Endothelial cell of umbilical vein (primary cell): ENCODE measurements around the gene TRPV6. TPM values are rescaled to one million over a fixed set of nuclear protein-coding genes. Genes with fewer than 3 reads are reported as not detected.

Experiments used
- BruUV-seq: library from RNA; stranded (reverse); fragments of 400-500 nt; replicated peaks from 2 replicates; lab custom pipeline; 2021; lab: Mats Ljungman, UMichigan
- CTCF ChIA-PET: fragments of 300-600, 350-600 bp; sonication (Branson Sonifier 250); formaldehyde crosslinking; loops from one replicate; lab custom pipeline; 2021; ENCODE audit warnings: antibody characterized with exemption, inconsistent platforms; lab: Charles Lee
- POLR2A ChIA-PET: fragments of 300-600, 350-600 bp; sonication (Branson Sonifier 250); formaldehyde crosslinking; loops from one replicate; lab custom pipeline; 2021; ENCODE audit warnings: antibody characterized with exemption, inconsistent platforms; lab: Charles Lee
- DNase-seq: peaks from one replicate; pipeline ENCODE4 v3.0.0-alpha.2; 2011; ENCODE audit warnings: low read depth, low spot score
- FAIRE-seq: peaks from 2 replicates; lab custom pipeline; 2011; peaks lifted over from hg19 to GRCh38; lab: Jason Lieb, UNC
- H2AFZ ChIP-seq: 2 replicates; pipeline ENCODE4 v1.6.0; 2012; ENCODE audit warnings: low read depth, low read length, control low read depth, inconsistent platforms
- H3K27ac ChIP-seq: 2 replicates; pipeline ENCODE4 v1.5.1; 2011; ENCODE audit warnings: low read depth, mild to moderate bottlenecking, control low read depth, low read length, moderate library complexity; ENCODE audit not compliant: insufficient read depth
- H3K27me3 ChIP-seq, 2 experiments: 2 replicates each; pipeline versions ENCODE4 v1.6.0 to v1.6.1; 2011; ENCODE audit warnings: low read length in 2 of 2, mixed read lengths in 1 of 2; ENCODE audit not compliant: control insufficient read depth in 2 of 2, insufficient read depth in 2 of 2
- H3K36me3 ChIP-seq, 2 experiments: 2 replicates in 1 of 2; 3 replicates in 1 of 2; pipeline ENCODE4 v1.5.1; 2011; ENCODE audit warnings: low read length in 2 of 2, mild to moderate bottlenecking in 1 of 2, moderate library complexity in 1 of 2; ENCODE audit not compliant: control insufficient read depth in 2 of 2, insufficient read depth in 2 of 2; ENCODE audit errors: extremely low read depth in 1 of 2
- H3K4me1 ChIP-seq: 3 replicates; pipeline ENCODE4 v1.5.1; 2011; ENCODE audit warnings: mild to moderate bottlenecking, low read length; ENCODE audit not compliant: control insufficient read depth, insufficient read depth; ENCODE audit errors: extremely low read depth
- H3K4me2 ChIP-seq: 2 replicates; pipeline ENCODE4 v1.6.1; 2011; ENCODE audit warnings: low read length, control low read depth, mixed read lengths; ENCODE audit not compliant: insufficient read depth
- H3K4me3 ChIP-seq, 3 experiments: fragments of 200-600 bp in 1 of 3; sonication (generic), shearing (Covaris generic) in 1 of 3; replicated peaks in 1 of 3; 2 replicates each; pipeline ENCODE4 v1.5.1; 2011 to 2016; ENCODE audit warnings: control low read depth in 3 of 3, low read length in 3 of 3, mild to moderate bottlenecking in 2 of 3, inconsistent platforms in 1 of 3, low read depth in 1 of 3, moderate library complexity in 1 of 3; ENCODE audit not compliant: insufficient read depth in 1 of 3
- H3K79me2 ChIP-seq: 2 replicates; pipeline ENCODE4 v1.6.0; 2012; ENCODE audit warnings: low read length, inconsistent platforms; ENCODE audit not compliant: control insufficient read depth, insufficient read depth
- H3K9ac ChIP-seq: replicated peaks from 2 replicates; pipeline ENCODE3; 2011; ENCODE audit warnings: low read length, control low read depth; ENCODE audit not compliant: insufficient read depth; ENCODE audit errors: extremely low read depth
- H3K9me1 ChIP-seq: replicated peaks from 3 replicates; pipeline ENCODE4 v1.6.0; 2011; ENCODE audit warnings: mild to moderate bottlenecking, low read length; ENCODE audit not compliant: control insufficient read depth, insufficient read depth; ENCODE audit errors: extremely low read depth
- H3K9me3 ChIP-seq: replicated peaks from 2 replicates; pipeline ENCODE4 v1.5.1; 2012; ENCODE audit warnings: low read length, inconsistent platforms; ENCODE audit not compliant: control insufficient read depth, insufficient read depth
- H4K20me1 ChIP-seq: replicated peaks from 2 replicates; pipeline ENCODE3; 2011; ENCODE audit warnings: mild to moderate bottlenecking, low read length; ENCODE audit not compliant: control insufficient read depth, insufficient read depth; ENCODE audit errors: extremely low read depth
- CTCF ChIP-seq, 2 donors: IDR thresholded peaks; 1 replicate in 1 of 2; 2 replicates in 1 of 2; pipeline ENCODE4 v1.5.1; 2011; ENCODE audit warnings: low read length in 2 of 2, mild to moderate bottlenecking in 2 of 2, moderate library complexity in 2 of 2, control low read depth in 1 of 2, inconsistent platforms in 1 of 2, low read depth in 1 of 2; ENCODE audit not compliant: insufficient read depth in 1 of 2; ENCODE audit errors: extremely low read depth in 1 of 2
- EZH2 ChIP-seq: IDR thresholded peaks from 2 replicates; pipeline ENCODE4 v1.6.1; 2012; ENCODE audit warnings: borderline replicate concordance, low read depth, mild to moderate bottlenecking, moderate library complexity, low read length, inconsistent platforms; ENCODE audit not compliant: severe bottlenecking
- FOS ChIP-seq: IDR thresholded peaks from 2 replicates; pipeline ENCODE4 v1.6.1; 2011; ENCODE audit warnings: mild to moderate bottlenecking, low read length, moderate library complexity, borderline replicate concordance; ENCODE audit not compliant: insufficient read depth
- GATA2 ChIP-seq: IDR thresholded peaks from 2 replicates; pipeline ENCODE4 v1.7.0; 2011; ENCODE audit warnings: low read depth, mild to moderate bottlenecking, moderate library complexity, mixed read lengths, low read length; ENCODE audit not compliant: insufficient read length, insufficient read depth
- JUN ChIP-seq: IDR thresholded peaks from 2 replicates; pipeline ENCODE4 v1.6.1; 2011; ENCODE audit warnings: borderline replicate concordance, low read depth; ENCODE audit not compliant: insufficient read length, insufficient read depth
- MYC ChIP-seq: IDR thresholded peaks from one replicate; pipeline ENCODE4 v1.6.1; 2011; ENCODE audit warnings: mild to moderate bottlenecking, low read depth, low read length
- POLR2A ChIP-seq: IDR thresholded peaks from 2 replicates; pipeline ENCODE4 v1.6.1; 2012; ENCODE audit warnings: low read depth, mild to moderate bottlenecking, control low read depth, low read length
- POLR2AphosphoS5 ChIP-seq: IDR thresholded peaks from 2 replicates; pipeline ENCODE4 v1.6.1; 2012; ENCODE audit warnings: low read depth, mild to moderate bottlenecking, control low read depth, low read length, moderate library complexity; ENCODE audit not compliant: insufficient read depth
- dilution Hi-C: fragments of 300-500 bp; cut with MboI; formaldehyde crosslinking; loops from one replicate; pipeline ENCODE4 v1.15.0; 2019; ENCODE audit warnings: low sequenced_read_pairs; ENCODE audit not compliant: extremely low pct_ligation_motif_present
- intact Hi-C: fragments of 100-400 bp; cut with micrococcal nuclease; formaldehyde crosslinking; loops from one replicate; pipeline ENCODE4 v1.10.0; 2022
- polyA plus RNA-seq, 4 experiments: library from polyadenylated mRNA; depleted of rRNA in 3 of 4; stranded (reverse) in 3 of 4; unstranded in 1 of 4; fragments of >200 nt; gene quantifications; 2 replicates each; pipeline versions ENCODE4 v1.2.1 to v1.2.3, GENCODE V29; 2011 to 2012; ENCODE audit warnings: missing spikeins in 1 of 4
- total RNA-seq: library from RNA; stranded (reverse); gene quantifications from 2 replicates; pipeline ENCODE4 v1.2.3, GENCODE V29; 2021
- TF ChIP-seq, protein P1 (sequence below): IDR thresholded peaks from 2 replicates; pipeline ENCODE4 v1.6.1; 2011; ENCODE audit not compliant: insufficient read depth, insufficient read length

Gene TRPV6
- total and polyA plus RNA-seq, 2 donors (not counting 3 experiments of a cell fraction or from before 2014, with no cell fraction given): not detected

DNA sequence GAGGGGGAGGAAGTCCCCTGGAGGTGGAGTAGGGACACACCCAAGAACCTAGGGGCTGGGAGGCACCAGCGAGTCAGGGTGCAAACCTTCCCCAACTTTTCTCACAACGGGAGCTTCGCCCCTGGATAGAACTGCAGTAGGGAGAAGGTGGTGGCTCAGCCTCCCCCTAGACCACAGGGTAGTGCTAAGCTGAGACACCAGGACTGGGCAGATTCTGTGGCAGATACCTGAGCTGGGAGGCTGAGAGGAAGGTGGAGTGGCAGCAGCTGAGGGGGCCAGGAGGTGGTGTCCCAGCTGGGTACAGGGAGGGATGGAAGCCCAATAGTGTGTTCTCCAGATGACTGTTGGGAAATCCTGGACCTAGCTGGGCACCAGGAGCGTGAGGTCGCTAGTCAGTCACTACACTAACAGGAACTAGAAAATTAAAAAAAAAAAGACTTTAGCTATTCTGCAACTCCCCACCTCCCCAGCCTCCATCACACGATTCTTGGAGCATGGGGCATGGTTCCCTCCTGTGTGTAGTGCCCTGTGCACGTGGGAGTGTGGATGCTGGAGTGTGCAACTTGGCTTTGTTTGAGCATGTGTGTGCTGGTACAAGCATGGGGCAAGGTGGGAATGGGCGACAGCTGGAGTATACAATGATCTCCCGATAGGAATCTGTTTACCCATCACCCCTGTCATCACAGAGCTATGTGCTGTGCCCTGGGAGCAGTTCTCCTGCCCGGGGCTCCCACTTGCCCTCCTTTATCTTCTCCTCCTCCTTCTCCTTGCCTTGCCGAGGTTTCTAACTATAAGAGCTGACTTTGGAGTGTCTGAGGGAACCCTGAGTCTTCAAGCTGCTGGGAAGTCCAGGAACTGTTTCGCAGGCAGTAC lies 8.8 kb upstream of the TRPV6 start:
- no peak for FAIRE-seq
- CTCF ChIA-PET: interaction anchor here (1.0 to 1.4 kb wide), 4 partner anchors 9 to 321 kb away, joined by 3 to 10 read pairs (median 4); no protein-coding TSS in a partner anchor
- dilution Hi-C loops: no loop called here

More for the DNA sequence above, 8.8 kb upstream of the TRPV6 start:
- Histone ChIP-seq H3K36me3 (no peaks in the 10 kb centered on the region), H3K4me1 (no peaks in the 10 kb centered on the region), H3K27ac (no peak overlapping the region), H3K9ac (no peak overlapping the region), H3K27me3 (peaks cover 0 to 2% of the 10 kb centered on the region in 2 experiments), H2AFZ (no peak overlapping the region), H4K20me1 (no peaks in the 10 kb centered on the region), H3K4me3 (no peak overlapping the region), H3K4me2 (no peak overlapping the region), H3K9me3 (no peaks in the 10 kb centered on the region), H3K79me2 (no peaks in the 10 kb centered on the region), H3K9me1 (no peaks in the 10 kb centered on the region)
- no TSS peak for BruUV-seq
- no peak for DNase-seq
- intact Hi-C loops: no loop called here
- POLR2A ChIA-PET: no interaction called here
- TF ChIP-seq FOS (no peak), MYC (no peak), EZH2 (no peak), GATA2 (no peak), JUN (no peak), POLR2A (no peak), CTCF (IDR thresholded peaks at IDR 0.05; ENCODE audit: extremely low read depth in 1 of 2, insufficient read depth in 1 of 2, low read depth in 1 of 2, low read length in 2 of 2) (no peak), POLR2AphosphoS5 (no peak)
- TF ChIP-seq, protein P1, sequence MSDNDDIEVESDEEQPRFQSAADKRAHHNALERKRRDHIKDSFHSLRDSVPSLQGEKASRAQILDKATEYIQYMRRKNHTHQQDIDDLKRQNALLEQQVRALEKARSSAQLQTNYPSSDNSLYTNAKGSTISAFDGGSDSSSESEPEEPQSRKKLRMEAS: no peak
